Heart left ventricle (tissue), 16 donors: ENCODE results near the gene MRPL37. TPM values are rescaled to one million over a fixed set of nuclear protein-coding genes. Genes with fewer than 3 reads are reported as not detected.

Experiments used
- ATAC-seq, 4 donors: fragments of 200-7000 bp; cut with Tn5 transposase; one replicate each; pipeline ENCODE4 v1.9.1; 2020 to 2022; ENCODE audit warnings: moderate library complexity in 4 of 4, mild to moderate bottlenecking in 3 of 4, moderate number of reproducible peaks in 1 of 4
- DNase-seq, 5 donors: peaks; one replicate each; pipeline ENCODE4 v3.0.0-alpha.2; 2020
- H3K27ac ChIP-seq, 12 donors: fragments of 200-600 bp; sonication (generic) in 4 of 12; one replicate each; pipeline versions ENCODE4 v1.5.0 to v1.8.0; 2016 to 2022; ENCODE audit warnings: mild to moderate bottlenecking in 2 of 12
- H3K27me3 ChIP-seq, 9 donors: fragments of 200-600 bp; sonication (generic) in 2 of 9; one replicate each; pipeline versions ENCODE4 v1.5.1 to v1.8.0; 2016 to 2022; ENCODE audit warnings: mild to moderate bottlenecking in 3 of 9
- H3K36me3 ChIP-seq, 9 donors: fragments of 200-600 bp; sonication (generic) in 2 of 9; one replicate each; pipeline versions ENCODE4 v1.5.0 to v1.8.0; 2018 to 2022; ENCODE audit warnings: mild to moderate bottlenecking in 2 of 9
- H3K4me1 ChIP-seq, 12 donors: fragments of 200-600 bp; sonication (generic) in 4 of 12; one replicate each; pipeline versions ENCODE4 v1.5.0 to v1.8.0; 2016 to 2022; ENCODE audit warnings: mild to moderate bottlenecking in 3 of 12
- H3K4me3 ChIP-seq, 12 donors: fragments of 200-600 bp; sonication (generic) in 4 of 12; one replicate each; pipeline versions ENCODE4 v1.5.0 to v1.8.0; 2017 to 2022; ENCODE audit warnings: mild to moderate bottlenecking in 9 of 12, moderate library complexity in 4 of 12
- H3K9me3 ChIP-seq, 12 donors: fragments of 200-600 bp; sonication (generic) in 4 of 12; one replicate each; pipeline versions ENCODE4 v1.5.0 to v1.8.0; 2016 to 2022; ENCODE audit warnings: mild to moderate bottlenecking in 1 of 12
- CTCF ChIP-seq, 12 donors: fragments of 200-600 bp; sonication (generic) in 4 of 12; IDR thresholded peaks; one replicate each; pipeline versions ENCODE4 v1.5.0 to v1.8.0; 2018 to 2022; ENCODE audit warnings: antibody characterized with exemption in 12 of 12, mild to moderate bottlenecking in 5 of 12
- POLR2A ChIP-seq, 2 donors: fragments of 450-650 bp; IDR thresholded peaks; one replicate each; pipeline ENCODE4 v1.6.1; 2017; ENCODE audit warnings: antibody characterized with exemption in 2 of 2, mild to moderate bottlenecking in 2 of 2, moderate library complexity in 2 of 2
- WGBS, 4 donors: extraction: QIAGEN DNeasy Blood & Tissue Kit in 2 of 4; methylation state at CpG; one replicate each; pipeline versions ENCODE4 v1.1.5 to v1.1.7; 2013 to 2018; 5-methylcytosine and 5-hydroxymethylcytosine counted together
- intact Hi-C, 10 donors: fragments of 100-400 bp; cut with DNase I; formaldehyde crosslinking; loops; one replicate each; pipeline versions ENCODE4 v1.11.1 to v1.14.2; 2022
- polyA plus RNA-seq, 2 donors: library from polyadenylated mRNA; stranded (reverse); fragments of 200-250 nt; gene quantifications; one replicate each; pipeline ENCODE4 v1.2.3, GENCODE V29; 2013
- total RNA-seq, 9 donors: library from RNA; depleted of rRNA in 2 of 9; stranded (reverse); fragments of >200 nt in 2 of 9; fragmentation: NEBNext Ultra II Directional in 3 of 9; extraction: Animal tissue kit (Norgen Biotek cat#: 25700) in 3 of 9; gene quantifications; one replicate each; pipeline versions ENCODE4 v1.1.0 to v1.2.4, GENCODE V29; 2016 to 2023
- donor health status: ischemic (EF 13 %, LVEDD 7.1; RV severe dilation, severe dysfunction).
- donor health status: healthy with polysubstance abuse.
- donor health status: DM: no; HTN: yes; CAD: no.
- donor health status: DM: no; HTN: no; CAD: no.
- donor health status: ischemic (EF 25% LVEDD 6.9; RV normal size, moderate dysfunction).
- donor health status: ischemic (EF 25% LVEDD 5.7; RV mildly dilated, moderate dysfunction).
- donor health status: healthy.
- donor health status: DM: yes; HTN: yes; CAD: no.
- donor health status: ischemic (EF 35%, LVEDD 5.7; RV mildly dilated, moderate dysfunction).
- donor health status: nonischemic (EF 11% LVEDD 7.7; RV severe dilation, severe dysfunction).
- donor health status: DM: yes; HTN: yes; CAD: no.
- donor health status: PGD.
- donor health status: ischemic (EF 29% LVEDD 5.4; RV normal size, mild dysfunction).
- donor health status: nonischemic (EF 23%, LVEDD 6.1; RV moderate dilation, normal function).

MRPL37 gene
- total and polyA plus RNA-seq, 11 donors: 46.7 to 122 (median 84.6) TPM

- Histone ChIP-seq H3K4me1 (peaks cover 0 to 21% (median 2%) of the 10 kb centered on the region in 12 donors), H3K36me3 (peaks cover 0 to 66% (median 50%) of the 10 kb centered on the region in 9 donors), H3K9me3 (no peaks in the 10 kb centered on the region), H3K27ac (no peak overlapping the region), H3K4me3 (no peak overlapping the region), H3K27me3 (no peaks in the 10 kb centered on the region)
- no peak for TF ChIP-seq POLR2A (IDR thresholded peaks at IDR 0.05)
- no peak for TF ChIP-seq CTCF (IDR thresholded peaks at IDR 0.05)
- DNase-seq (no peak), ATAC-seq (no peak)
- intact Hi-C loops: no loop called here
- WGBS, 4 donors: 95 to 98% (median 97%) methylated on average over 12 of the region's 12 CpGs
Observed at GRCh38 chr1:54240741-54241335, 40.9 kb downstream of the MRPL37 start.

DNA sequence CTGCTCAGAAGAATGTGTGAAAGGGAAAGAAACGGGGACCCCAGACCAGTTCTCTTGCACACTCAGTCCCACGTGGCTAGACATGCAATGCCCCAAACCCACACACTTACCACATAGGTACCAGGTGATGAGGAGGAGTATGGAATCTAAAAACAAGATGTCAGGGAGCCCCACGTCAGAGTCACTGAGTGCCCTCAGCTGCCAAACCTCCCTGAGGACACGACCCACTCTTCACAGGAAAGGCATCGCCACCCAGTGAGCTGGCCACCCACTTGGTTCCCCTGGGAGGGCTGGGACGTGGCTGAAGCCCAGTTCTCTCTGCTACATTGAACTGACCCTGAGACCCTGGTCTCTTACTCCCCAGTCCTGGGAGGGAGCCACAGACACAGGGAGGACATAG lies 41.4 kb downstream of the MRPL37 start:
- 73 to 83% (median 82%) methylated on average over 6 of the region's 6 CpGs for WGBS, 4 donors
- Histone ChIP-seq H3K4me1 (peaks cover 0 to 27% (median 6%) of the 10 kb centered on the region in 12 donors), H3K36me3 (peaks cover 0 to 61% (median 45%) of the 10 kb centered on the region in 9 donors), H3K27me3 (no peaks in the 10 kb centered on the region), H3K9me3 (no peaks in the 10 kb centered on the region), H3K27ac (no peak overlapping the region), H3K4me3 (no peak overlapping the region)
- intact Hi-C loops: no loop called here
- TF ChIP-seq CTCF (IDR thresholded peaks at IDR 0.05) (no peak), POLR2A (IDR thresholded peaks at IDR 0.05) (no peak)
- DNase-seq (no peak), ATAC-seq (no peak)

DNA sequence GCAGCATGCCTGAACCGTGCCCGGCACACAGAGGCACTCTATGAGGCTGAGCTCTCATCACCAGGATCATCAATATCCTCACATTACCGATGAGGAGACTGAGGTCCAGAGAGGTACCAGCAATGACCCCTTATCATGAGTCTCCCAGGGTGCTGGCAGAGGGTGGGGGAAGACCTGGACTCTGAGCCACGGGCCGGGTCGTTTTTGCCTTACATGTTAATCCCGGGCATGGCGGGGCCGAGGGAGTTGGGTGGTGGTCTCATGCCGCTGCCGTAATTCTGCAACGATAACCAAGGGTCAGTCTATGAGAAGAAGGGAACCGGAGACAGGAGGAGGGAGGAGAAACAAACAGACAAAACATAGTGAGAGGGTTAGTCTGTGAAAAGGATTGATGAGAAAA lies 43.1 kb downstream of the MRPL37 start:
- H3K27ac ChIP-seq: no peak overlapping the region
- H3K4me1 ChIP-seq: peaks cover 0 to 30% (median 6%) of the 10 kb centered on the region in 12 donors
- H3K9me3 ChIP-seq: no peaks in the 10 kb centered on the region
- WGBS, 4 donors: 95 to 96% (median 96%) methylated on average over 13 of the region's 13 CpGs
- no peaks in the 10 kb centered on the region for H3K27me3 ChIP-seq
- no peak for DNase-seq
- H3K36me3 ChIP-seq: peaks cover 0 to 46% (median 28%) of the 10 kb centered on the region in 9 donors
- intact Hi-C loops: no loop called here
- no peak overlapping the region for H3K4me3 ChIP-seq
- no peak for ATAC-seq
- no peak for TF ChIP-seq CTCF (IDR thresholded peaks at IDR 0.05)
- TF ChIP-seq POLR2A (IDR thresholded peaks at IDR 0.05): no peak

GRCh38 chr1:54244655-54245054 lies 44.7 kb downstream of the MRPL37 start:
- peaks cover 0 to 34% (median 6%) of the 10 kb centered on the region in 12 donors for H3K4me1 ChIP-seq
- no peak overlapping the region for H3K4me3 ChIP-seq
- no peaks in the 10 kb centered on the region for H3K27me3 ChIP-seq
- WGBS, 4 donors: 88 to 94% (median 92%) methylated on average over 7 of the region's 7 CpGs
- DNase-seq (no peak), ATAC-seq (no peak)
- intact Hi-C loops: no loop called here
- no peak overlapping the region for H3K27ac ChIP-seq
- H3K9me3 ChIP-seq: no peaks in the 10 kb centered on the region
- TF ChIP-seq POLR2A (IDR thresholded peaks at IDR 0.05) (no peak), CTCF (IDR thresholded peaks at IDR 0.05) (no peak)
- H3K36me3 ChIP-seq: peaks cover 0 to 35% (median 22%) of the 10 kb centered on the region in 9 donors
